HL-60/S4 (cell line): ENCODE measurements around the gene OVAAL.

Experiments
- in situ Hi-C: fragments of 300-500 bp; cut with MboI; formaldehyde crosslinking; loops from 2 replicates; pipeline ENCODE4 v1.14.3; 2022; ENCODE audit warnings: low sequenced_read_pairs

OVAAL gene

GRCh38 chr1:180601512-180601911 is 42.7 kb downstream of the OVAAL start:
- in situ Hi-C loops: no loop called here

GRCh38 chr1:180603223-180603849 is 44.6 kb downstream of the OVAAL start:
- in situ Hi-C loops: no loop called here

DNA sequence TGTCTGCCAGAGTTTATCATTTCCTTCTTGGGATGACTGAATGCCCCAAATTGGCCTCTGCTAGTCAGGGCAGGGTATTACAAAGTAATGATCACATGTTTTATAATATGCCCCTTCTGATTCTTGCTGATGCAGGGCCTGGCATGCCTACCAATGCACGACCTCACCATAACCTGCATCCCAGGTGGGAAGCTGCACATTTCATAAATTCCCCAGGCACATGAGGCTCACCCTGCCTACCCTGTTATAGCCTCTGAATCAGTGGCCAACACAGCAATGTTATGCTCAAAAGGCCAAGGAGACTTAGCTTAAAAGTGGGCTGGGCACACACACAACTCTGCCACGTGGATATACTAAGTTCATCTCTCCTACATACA is 45.1 kb downstream of the OVAAL start:
- in situ Hi-C loops: no loop called here

- in situ Hi-C loops: no loop called here
These were observed 47.4 kb downstream of the OVAAL start for GRCh38 chr1:180606155-180606554.

DNA sequence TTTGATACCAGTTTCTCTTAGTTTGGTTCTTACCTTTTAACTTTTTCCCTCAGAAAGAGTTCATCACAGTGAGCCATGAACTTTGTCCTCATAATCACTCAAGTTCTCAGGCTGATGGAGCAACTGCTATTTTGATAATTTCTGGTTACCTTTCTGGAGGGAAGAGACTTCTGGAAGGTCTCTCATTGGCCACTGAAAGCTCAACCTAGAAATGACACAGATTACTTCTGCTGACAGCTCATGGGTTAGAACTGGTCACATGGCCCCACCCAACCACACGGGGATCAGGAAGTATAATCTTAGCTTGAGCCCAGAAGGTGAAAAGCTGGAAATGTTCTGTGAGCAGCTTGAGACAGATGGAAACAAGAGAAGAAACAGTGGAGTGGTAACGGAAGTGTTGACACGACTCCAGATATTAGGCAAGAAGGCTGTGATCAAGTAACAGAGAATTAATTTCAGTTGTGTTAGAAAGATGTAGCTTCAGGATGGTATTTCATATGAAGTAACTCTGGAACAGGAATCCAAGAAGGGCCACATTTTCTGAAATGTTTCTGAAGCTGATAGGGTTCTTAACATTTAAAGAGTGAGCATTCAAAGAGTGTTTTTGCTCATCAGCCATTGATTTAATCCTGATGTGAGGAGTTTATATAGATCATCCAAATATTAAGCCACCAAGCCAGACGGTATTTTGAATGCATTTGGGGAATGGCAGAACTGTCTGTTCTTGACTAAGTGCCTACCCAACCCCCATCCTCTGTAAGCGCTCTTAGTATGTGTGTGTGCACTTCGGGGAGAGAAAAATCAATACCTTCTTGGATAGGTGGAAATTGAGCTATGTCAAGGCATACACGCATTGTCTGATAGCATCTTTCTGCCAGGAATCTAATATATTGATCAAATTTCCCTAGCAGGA is 51.1 kb downstream of the OVAAL start:
- in situ Hi-C loops: no loop called here

DNA sequence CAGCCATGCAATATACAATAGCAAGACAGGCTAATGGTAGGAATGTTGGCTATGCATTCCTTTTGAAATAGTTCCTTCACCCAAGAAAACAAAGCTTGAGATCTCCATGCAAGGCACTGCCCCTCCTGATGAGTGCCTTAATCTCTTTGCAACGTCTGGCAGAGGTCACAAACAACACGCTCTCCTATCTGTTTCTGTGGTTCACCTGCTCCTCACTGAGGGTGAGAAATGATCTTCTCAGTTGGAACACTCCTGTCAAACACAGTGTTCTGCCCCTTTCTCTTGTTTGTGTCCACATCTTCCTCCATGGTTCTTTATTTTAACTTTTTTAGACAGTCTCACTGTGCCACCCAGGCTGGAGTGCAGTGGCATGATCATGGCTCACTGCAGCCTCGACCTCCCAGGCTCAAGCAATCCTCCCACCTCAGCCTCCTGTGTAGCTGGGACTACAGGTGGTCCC is 51.8 kb downstream of the OVAAL start:
- in situ Hi-C loops: no loop called here

- in situ Hi-C loops: no loop called here
These were observed 52.5 kb downstream of the OVAAL start for GRCh38 chr1:180611016-180611930.

DNA sequence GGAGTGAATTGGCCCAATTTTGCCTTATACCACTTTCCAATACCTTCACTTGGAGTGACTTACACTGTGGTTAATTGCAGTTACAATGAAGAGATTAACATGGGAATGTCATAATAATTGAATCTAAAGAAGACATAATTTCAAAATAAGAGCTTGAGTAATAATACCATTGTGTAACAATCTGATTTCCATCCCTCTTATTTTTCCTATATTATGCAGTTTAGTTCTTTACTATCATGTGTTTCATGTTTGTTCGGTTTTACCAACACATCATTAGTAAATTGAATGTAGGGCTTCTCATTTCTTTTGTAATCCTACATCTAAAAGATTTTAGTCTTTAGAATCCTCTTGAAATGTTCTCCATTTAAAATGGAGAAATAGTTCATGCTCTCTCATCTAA is 53.9 kb downstream of the OVAAL start:
- in situ Hi-C loops: no loop called here

GRCh38 chr1:180614730-180615129 is 56.0 kb downstream of the OVAAL start:
- in situ Hi-C loops: no loop called here

GRCh38 chr1:180615493-180616290 is 56.9 kb downstream of the OVAAL start:
- in situ Hi-C loops: no loop called here
